Right lung (tissue), 5 donors: ENCODE data around the gene ZNF385C. TPM values are rescaled to one million over a fixed set of nuclear protein-coding genes. Genes with fewer than 3 reads are reported as not detected.
"Not testable (repeated sequence)": the region's sequence is repeated elsewhere in the genome, so short reads cannot be mapped to it uniquely, and the experiment has no call there.

Experiments
- DNase-seq, 2 donors: peaks; one replicate each; pipeline ENCODE4 v3.0.0-alpha.2; 2013
- polyA plus RNA-seq, 5 donors: library from polyadenylated mRNA; unstranded; fragments of 120-200 nt; gene quantifications; one replicate each; pipeline versions ENCODE4 v1.2.1 to v1.2.3, GENCODE V29; 2013; ENCODE audit warnings: inconsistent platforms in 1 of 5, low replicate concordance in 1 of 5; ENCODE audit not compliant: insufficient read length in 5 of 5, insufficient read depth in 1 of 5

The ZNF385C gene
- polyA plus RNA-seq, 5 donors = 2.6 to 3.9 (median 3.0) TPM

DNA sequence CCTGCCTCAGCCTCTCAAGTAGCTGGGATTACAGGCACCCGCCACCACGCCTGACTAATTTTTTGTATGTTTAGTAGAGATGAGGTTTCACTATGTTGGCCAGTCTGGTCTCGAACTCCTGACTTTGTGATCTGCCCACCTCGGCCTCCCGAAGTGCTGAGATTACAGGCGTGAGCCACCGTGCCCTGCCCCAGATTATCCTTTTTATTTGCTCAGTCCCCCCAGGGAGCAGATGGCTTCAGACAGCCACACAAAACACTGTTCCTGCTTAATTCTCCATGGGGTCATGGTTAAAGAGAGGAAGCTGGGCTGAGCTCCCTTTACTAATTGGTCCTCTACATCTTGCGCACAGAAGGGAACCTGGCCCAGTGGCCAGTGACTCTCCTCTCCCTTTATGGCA lies 77.4 kb downstream of the ZNF385C start:
- not testable (repeated sequence) for DNase-seq

DNA sequence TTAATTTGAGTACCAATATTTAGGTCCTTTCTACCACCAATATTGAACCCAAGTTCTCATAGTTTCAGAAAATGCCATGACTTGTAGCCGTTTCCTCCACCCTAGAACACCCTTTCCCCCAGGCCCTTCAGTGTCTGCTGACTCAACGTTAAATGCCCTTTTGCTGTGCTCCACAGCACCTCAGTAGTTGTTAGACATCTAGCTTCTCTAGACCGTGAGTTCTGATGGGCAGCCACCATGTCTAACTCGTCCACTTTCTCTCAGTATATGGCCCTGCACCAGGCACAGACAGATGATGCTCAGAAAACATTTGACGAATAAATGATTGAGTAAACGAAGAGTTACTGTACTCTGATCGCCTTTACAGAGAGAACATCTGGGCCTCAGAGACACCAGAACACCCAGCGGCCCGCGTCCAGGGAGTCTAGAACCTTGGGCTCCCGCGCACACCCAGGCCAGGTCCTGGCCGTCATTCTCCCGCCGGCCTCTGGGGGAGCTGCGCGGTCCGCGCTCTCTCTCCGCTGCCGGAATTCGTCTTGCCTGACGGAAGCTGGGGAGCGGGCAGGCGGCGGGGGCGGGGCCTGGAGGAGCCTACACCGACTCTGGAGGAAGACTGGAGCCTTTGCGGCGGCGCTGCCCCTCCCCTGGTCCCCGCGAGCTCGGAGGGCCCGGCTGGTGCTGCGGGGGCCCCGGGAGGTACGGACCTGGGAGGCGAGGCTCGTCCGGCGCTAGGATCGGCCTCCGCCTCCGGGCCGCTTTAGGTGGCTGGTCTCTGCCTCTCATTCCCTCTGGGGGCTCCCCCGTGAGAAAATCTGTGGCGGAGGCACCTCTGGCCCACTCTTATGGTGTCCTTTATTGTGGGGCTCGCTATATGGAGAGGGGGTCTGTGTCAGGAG lies 78.5 kb downstream of the ZNF385C start, which contains the start of gene NKIRAS2:
Gene NKIRAS2 (plus strand): TSS at position 582 of the 896 bp plus-strand sequence. CDS start 1,488 bp downstream, outside the sequence.
- DNase-seq = peak; percentile 82

DNA sequence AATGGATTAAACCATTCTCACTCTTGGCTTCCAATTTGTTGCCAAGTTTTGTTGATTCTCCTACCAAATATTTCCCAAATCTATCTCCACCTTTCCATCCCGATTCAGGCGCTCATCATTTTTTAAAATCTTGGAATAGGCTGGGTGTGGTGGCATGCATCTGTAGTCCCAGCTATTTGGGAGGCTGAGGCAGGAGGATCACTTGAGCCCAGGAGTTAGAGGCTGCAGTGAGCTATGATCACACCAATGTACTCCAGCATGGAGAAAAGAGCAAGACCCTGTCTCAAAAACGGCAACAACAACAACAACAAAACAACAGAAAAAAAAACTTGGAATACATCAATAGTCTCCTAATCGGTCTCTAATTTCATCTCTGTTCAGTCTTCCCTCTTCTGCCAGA lies 79.3 kb downstream of the ZNF385C start:
- DNase-seq = no peak

DNA sequence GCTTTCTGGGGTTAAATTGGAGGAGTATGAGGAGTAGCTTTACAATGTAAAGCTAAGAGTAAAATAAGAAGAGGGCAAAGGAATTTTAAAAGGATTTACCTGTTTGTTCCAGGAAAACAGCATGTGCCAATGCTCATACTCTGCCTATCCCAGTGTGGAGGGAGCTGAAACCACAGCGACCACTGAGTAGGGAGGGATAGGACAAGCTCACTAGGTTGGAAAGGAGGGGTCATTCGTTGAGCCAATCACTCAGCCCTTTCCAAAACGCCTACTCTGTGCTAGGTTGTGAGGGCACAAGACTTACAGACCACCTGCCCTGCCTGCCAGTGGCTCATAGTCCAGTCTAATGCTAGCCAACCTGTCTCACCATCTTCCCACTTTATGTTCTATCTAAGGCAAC lies 79.9 kb downstream of the ZNF385C start:
- DNase-seq = no peak

DNA sequence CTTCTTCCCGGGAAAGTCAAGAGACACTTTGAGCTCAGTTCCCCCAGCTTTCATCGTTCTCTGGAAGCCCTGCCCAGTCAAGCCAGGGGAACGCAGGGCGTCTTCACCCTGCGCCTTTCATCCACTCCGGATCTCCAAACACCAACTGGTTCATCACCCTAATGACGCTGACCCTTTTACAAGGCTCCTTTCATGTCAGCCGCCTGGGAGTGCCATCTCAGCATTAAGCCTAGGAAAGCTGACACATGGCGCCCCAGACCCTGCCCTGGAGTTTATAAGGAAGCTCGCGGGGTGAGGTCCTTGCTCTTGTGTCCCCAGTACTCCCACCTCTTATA lies 80.4 kb downstream of the ZNF385C start:
- DNase-seq = no peak

DNA sequence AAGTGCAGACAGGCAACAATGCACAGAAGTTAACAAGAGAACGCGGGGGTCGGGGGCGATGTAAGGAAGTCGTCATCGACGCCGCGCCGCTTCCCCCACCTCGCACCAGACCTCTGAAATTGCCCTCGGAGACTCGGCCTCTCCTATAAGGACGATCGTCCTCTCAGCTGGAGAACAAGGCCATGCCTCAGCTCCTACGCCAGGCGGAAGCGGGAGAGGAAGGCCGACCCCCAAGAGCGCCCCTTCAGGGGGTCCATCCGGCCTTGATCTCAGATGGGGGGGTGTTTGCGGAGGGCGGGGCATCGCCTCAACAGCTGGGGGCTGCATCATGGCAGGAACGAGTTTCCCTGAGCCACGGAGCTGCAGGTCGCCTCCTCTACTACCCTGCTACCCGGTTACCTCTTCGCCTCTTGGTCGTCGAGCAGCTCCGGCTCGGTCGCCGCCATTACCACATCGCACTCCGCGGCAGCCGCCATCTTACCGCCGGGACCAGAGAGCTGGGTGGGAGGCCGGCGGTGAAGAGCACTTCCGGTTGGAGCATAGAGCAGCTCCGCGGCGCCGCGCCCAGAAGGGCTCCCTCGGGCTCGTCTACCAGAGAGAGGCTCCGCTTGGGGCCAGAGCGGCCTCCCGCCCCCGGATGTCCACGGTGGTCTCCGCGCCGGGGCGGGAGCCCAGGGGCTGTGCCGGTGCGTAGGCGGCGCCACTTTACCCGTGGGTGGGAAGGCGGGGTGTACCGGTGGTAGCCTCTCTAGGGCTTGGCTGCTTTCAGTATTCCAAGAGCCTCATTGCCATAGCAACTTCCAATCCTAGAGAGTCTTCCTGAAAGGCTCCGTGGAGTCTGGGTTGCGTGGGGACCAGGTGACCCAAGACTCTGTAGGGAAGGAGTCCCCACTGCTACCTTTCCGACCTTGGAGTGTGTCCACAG lies 81.1 kb downstream of the ZNF385C start, which contains the start of gene DNAJC7:
Gene DNAJC7 (minus strand): TSS at position 499 of the 925 bp plus-strand sequence. CDS start 23 bp downstream, at position 476.
- DNase-seq = peak; percentile 91 to 92

DNA sequence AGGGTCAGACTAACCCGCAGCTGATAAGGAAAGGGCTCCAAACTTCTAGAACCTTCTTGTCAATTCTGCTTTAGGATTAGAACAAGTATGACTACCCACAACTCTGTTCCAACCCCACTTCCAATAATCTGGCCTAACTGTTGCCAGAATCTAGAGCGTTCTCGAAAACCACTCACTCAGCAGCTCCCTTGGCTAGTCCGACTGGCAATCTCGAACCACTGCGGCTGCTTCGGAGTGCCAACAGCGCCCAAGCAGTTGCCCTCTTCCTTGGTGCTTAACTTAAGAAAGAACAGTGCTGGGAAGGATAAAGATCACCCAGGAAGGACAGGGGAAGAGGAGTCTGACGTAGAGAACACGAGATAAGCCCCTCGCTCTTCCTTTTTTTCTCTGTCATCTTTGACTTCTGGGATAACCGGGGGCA lies 81.9 kb downstream of the ZNF385C start:
- DNase-seq = peak in 1 of 2 donors; percentile 18

DNA sequence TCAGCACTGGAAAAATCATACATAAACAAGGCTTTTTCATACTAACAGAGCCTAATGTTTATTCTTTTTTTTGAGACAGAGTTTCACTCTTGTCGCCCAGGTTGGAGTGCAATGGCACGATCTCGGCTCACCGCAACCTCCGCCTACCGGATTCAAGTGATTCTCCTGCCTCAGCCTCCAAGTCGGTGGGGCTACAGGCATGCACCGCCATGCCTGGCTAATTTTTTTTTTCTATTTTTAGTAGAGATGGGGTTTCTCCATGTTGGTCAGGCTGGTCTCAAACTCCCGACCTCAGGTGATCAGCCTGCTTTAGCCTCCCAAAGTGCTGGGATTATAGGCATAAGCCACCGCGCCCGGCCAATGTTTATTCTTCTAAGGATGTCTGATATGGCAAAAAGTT lies 84.5 kb downstream of the ZNF385C start:
- not testable (repeated sequence) for DNase-seq

DNA sequence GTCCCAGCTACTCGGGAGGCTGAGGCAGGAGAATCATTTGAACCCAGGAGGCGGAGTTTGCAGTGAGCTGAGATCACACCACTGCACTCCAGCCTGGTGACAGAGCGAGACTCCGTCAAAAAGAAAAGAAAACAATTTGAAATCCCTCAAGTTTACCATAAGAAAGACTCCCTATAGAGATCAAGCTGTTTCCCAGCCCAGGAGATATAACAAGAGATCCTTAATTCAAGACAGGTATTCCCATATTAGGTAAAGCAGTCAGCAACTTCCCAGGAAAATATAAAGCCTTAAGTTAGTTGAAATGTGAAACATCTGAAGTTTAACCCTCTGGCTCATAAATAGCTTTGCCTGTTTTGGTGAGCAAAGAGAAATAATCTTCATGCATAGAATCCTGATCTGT lies 85.9 kb downstream of the ZNF385C start:
- not testable (repeated sequence) for DNase-seq

DNA sequence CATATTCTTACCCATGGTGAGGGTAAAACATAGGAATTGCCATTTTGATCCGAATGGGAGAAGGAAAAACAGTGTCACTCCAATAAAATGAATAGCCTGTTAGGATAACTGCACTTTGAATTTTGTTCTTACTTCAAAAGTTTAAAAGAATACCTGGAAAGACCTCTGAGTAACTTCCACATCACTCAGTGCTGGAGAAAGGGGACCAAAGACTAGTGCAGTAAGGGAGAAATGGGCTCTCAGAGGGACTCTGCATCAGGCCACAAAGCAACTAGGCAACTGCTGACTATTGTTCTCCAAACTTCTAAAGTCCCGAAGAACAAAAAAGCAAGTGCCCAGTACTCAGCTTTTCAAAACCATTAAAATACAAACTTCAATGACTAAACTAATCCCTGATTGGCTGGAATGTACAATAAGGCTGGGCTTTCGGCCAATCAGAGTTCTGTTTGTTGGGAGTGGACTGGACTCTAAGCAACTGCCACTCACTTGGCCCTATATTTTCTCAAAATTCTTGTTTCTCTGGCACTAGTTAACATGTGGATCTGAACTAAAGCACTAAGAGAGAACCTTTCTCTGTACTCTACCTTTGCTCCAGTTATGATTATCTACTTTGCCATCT lies 87.3 kb downstream of the ZNF385C start:
- no peak for DNase-seq

DNA sequence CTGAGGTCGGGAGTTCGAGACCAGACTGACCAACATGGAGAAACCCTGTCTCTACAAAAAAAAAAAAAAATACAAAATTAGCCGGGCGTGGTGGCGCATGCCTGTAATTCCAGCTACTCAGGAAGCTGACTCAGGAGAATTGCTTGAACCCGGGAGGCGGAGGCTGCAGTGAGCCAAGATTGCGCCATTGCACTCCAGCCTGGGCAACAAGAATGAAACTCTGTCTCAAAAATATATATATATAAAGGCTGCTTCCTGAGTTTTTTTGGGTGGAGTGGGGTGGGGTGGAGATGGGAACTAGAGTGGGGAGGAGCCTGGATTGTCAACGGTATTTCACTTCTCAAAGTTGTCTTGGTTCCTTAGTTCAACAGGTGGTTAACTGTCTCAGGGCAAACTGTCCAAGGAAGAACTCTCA lies 88.0 kb downstream of the ZNF385C start:
- DNase-seq = not testable (repeated sequence)

DNA sequence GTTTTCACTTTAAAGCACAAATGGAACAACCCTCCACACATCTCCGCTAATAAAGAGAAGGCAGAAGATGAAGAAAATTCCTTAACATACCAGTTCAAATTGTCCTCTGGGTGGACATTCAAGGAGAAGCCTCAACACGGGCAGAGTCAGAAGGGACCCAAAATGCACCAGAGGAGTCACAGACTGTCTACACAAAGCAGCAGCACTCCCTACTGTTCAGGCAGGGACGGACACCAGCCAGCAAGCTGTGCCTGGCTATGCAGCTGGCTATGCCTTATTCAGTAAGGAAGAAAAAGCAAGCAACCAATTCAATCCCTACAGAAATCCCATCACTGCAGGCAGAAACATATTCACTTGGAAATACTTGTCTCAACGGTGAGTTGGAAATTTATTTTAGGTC lies 89.1 kb downstream of the ZNF385C start:
- no peak for DNase-seq

DNA sequence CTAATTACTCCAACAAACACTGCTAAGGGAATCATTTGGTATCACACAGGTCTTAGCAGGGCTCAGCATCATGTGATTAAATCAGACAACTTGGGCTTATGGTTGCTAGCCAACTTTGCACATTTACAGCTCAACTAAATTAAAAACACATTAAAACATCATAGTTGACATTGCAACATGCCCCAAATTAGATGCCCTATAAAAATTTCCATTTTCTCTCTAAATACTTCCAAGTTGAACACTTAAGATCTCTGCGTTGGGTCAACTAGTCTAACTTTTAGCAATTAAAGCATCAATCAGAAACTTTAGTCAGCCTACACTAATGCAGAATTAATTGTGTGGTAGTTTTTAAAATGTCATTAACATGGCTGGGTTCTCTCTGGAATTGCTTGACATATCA lies 93.1 kb downstream of the ZNF385C start:
- DNase-seq = no peak

DNA sequence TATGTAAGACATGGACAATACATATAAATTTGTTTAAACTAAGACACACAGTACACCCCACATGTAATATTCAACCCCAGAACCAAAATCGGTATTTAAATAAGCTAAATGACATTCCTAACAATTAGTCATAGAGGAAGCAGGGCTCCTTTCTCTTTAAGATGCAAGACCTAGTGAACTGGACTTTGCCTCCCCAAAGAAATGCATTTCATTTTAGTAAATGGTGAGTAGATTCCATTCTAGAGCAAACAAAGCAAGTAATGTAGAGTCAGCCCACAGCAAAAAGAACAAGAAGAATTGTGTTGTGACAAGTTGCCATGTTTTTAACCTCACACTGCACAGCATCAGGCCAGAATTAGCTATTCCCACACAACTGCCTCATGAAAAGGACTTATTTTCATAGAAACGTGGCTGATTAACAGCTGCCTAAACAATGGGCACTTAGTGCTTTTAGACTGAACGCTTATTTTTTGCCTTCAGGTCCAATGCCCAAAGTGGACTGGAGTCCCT lies 95.4 kb downstream of the ZNF385C start:
- no peak for DNase-seq

DNA sequence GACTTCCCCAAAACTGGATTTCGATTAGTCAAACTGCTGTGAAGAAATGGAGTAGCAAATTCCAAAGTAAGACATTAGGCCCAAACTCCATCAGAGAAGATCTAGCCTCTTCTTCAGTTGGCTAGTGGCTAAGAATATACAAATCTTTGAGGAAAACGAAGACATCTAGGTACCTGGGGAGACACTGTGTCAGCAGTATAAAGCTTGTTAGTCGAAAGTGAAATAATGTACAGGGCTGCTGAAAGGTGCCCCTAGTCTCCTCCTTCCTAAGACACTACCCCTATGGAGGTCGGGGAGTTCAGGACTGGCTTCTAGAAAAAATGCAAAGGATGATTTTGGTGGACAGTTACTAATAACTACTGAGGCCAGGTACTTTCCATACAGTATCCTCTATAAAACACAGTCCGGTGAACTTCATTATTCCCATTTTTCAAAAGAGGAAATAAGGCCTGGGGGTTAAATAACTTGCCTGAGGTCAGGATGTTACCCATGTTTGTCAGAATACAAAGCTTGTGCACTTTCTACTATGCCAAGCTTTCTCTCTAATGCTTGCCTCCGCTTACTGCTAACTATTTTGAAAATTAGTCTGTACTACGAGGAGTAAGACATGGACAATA lies 96.0 kb downstream of the ZNF385C start:
- no peak for DNase-seq

DNA sequence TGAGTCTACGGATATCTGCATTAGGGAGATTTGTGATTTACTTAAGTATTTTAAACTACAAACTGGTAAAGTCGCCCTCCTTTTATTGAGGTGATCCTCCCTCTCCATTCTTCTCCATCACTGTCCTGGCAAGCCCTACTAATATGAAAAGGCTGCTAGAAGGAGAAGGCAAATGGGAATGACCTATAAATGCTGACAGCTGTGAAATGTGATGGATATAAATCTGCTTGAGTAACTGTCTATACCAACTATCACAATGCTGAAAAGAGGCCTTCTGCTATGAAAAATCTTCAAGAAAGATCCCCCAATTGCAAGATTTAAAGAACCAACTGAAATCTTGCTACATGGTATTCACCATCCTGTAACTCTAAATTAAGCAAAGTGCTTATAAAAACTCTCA lies 96.5 kb downstream of the ZNF385C start:
- no peak for DNase-seq

DNA sequence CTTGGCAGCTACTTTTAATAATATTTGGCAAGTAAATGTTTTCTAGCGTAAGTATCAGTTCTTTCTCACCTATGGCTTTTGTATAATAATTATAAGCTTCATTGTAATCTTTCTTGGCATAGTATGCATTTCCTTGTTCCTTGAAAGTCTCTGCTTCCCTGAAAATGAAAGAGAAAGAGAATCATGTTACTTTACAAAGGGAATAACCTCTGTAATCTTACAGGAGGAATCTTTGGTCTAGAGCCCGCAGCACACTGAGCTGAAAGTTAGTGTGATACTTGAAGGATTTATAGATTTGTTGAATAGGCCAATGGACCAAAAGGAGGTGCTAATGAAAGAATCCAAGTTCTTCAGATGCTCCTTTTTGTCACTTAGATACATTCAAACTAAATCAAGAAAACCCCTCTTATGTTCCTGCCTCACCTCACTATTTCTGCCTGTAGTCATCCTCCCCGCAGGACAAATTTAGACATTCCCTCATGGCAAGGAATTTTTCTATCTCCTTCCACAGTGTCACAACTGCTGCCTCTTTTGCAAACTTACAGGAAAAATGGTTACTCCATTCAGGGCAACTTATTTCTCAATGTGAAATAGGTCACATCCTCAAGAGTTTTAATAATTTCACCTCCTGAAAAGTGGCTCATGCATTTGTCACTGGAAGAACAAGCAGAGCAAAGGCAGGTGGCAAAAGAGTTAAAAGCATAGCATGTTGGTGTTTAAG lies 97.7 kb downstream of the ZNF385C start:
- no peak for DNase-seq

DNA sequence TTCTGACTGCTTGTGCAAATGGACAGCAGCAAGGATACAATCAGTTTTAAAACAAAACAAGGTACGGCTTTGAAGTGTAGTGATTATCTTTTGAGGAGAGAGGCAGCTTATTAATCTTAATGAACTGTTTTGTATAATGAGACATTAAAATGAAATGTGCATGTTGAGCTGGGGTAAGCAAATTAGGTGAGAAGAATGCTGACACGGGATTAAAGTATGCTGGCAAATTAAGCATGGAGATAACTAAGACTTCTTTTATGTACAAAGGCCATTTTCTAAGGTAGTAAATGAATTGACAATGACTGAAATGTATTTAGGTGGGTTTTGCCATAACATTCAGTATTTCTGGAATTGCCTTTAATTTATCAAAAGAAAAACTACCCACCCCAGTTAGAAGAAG lies 99.8 kb downstream of the ZNF385C start:
- no peak for DNase-seq

DNA sequence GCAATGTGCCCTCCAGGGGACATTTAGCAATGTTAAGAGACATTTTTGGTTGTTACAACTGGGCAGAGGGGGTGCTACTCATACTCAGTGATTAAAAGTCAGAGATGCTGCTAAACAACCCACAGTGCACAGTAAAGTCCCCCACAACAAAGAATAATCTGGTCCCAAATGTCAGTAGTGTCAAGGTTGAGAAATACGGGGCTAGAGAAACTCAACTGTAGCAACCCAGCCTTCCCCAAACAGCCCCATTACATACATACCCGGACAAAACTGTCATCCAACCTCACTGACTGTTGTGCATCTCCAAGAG lies 101.5 kb downstream of the ZNF385C start:
- DNase-seq = no peak

DNA sequence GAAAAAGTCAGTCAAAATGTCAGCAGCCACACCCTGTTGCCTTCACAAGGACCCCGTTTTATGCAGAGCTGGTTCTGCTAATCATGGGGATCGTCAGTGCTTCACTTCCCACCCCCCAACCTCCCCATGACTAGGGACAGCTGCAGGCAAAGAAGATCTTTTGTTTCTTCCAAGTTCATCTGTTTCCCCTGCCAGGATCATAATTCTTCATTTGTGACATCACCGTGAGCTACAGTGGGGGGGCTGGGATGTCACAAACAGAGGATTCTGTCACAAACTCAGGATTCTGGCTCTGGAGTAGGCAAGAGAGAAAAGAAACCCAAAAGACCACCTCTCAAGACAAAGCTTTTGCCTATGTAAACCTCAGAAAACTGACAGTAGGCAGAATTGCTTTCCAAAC lies 105.7 kb downstream of the ZNF385C start:
- DNase-seq = no peak
